ENCODE measurements around the gene HPS1. TPM values are rescaled to one million over a fixed set of nuclear protein-coding genes. Genes with fewer than 3 reads are reported as not detected.

Gene HPS1
- total RNA-seq, 2 donors from 2014 or later = 39.6 to 43.3 TPM

GRCh38 chr10:98432330-98432729 is 14.4 kb downstream of the HPS1 start:
- peaks cover 72% of the 10 kb centered on the region for H3K36me3 Mint-ChIP-seq (ENCODE audit: low read depth)
- no peaks in the 10 kb centered on the region for H3K27me3 Mint-ChIP-seq (ENCODE audit: insufficient read depth)
- 100% methylated on average over 1 of the region's 1 CpG; no CpG with 5 or more reads in 1 of the 2 experiments for WGBS, 2 experiments (ENCODE audit: insufficient coverage in 1 of 2, insufficient read length in 1 of 2)
- H3K4me1 Mint-ChIP-seq = no peaks in the 10 kb centered on the region
- no peaks in the 10 kb centered on the region for H3K4me1 ChIP-seq (ENCODE audit: control insufficient read depth, insufficient read depth, low read length)
- TF ChIP-seq CTCF (conservative IDR thresholded peaks at IDR 0.05) = no peak
- H3K9me3 Mint-ChIP-seq = peaks cover 30% of the 10 kb centered on the region
- no peak overlapping the region for H3K27ac ChIP-seq (ENCODE audit: low read depth, low read length)
- H3K9me3 ChIP-seq (ENCODE audit: control insufficient read depth, low read length) = peaks cover 35% of the 10 kb centered on the region
- peaks cover 65% of the 10 kb centered on the region for H3K36me3 ChIP-seq (ENCODE audit: control insufficient read depth, insufficient read depth, low read length)
- no peaks in the 10 kb centered on the region for H3K27me3 ChIP-seq (ENCODE audit: control insufficient read depth, insufficient read depth, low read length, poor library complexity, severe bottlenecking)
- no peak for DNase-seq
- no peak overlapping the region for H3K4me3 Mint-ChIP-seq
- no peak overlapping the region for H3K27ac Mint-ChIP-seq
- no peak overlapping the region for H3K9ac ChIP-seq (ENCODE audit: extremely low read depth, low read length, poor library complexity, severe bottlenecking)
- H3K4me3 ChIP-seq (ENCODE audit: low read length) = peak overlapping the region; percentile 8

- peaks cover 65% of the 10 kb centered on the region for H3K36me3 ChIP-seq (ENCODE audit: control insufficient read depth, insufficient read depth, low read length)
- peaks cover 35% of the 10 kb centered on the region for H3K9me3 ChIP-seq (ENCODE audit: control insufficient read depth, low read length)
- DNase-seq = no peak
- H3K9ac ChIP-seq (ENCODE audit: extremely low read depth, low read length, poor library complexity, severe bottlenecking) = no peak overlapping the region
- no peak overlapping the region for H3K4me3 ChIP-seq (ENCODE audit: low read length)
- no peak overlapping the region for H3K4me3 Mint-ChIP-seq
- no peak for TF ChIP-seq CTCF (conservative IDR thresholded peaks at IDR 0.05)
- no peaks in the 10 kb centered on the region for H3K27me3 Mint-ChIP-seq (ENCODE audit: insufficient read depth)
- H3K4me1 ChIP-seq (ENCODE audit: control insufficient read depth, insufficient read depth, low read length) = no peaks in the 10 kb centered on the region
- H3K27me3 ChIP-seq (ENCODE audit: control insufficient read depth, insufficient read depth, low read length, poor library complexity, severe bottlenecking) = no peaks in the 10 kb centered on the region
- H3K9me3 Mint-ChIP-seq = peaks cover 30% of the 10 kb centered on the region
- H3K27ac Mint-ChIP-seq = no peak overlapping the region
- 91% methylated on average over 8 of the region's 8 CpGs; no CpG with 5 or more reads in 1 of the 2 experiments for WGBS, 2 experiments (ENCODE audit: insufficient coverage in 1 of 2, insufficient read length in 1 of 2)
- no peaks in the 10 kb centered on the region for H3K4me1 Mint-ChIP-seq
- no peak overlapping the region for H3K27ac ChIP-seq (ENCODE audit: low read depth, low read length)
- H3K36me3 Mint-ChIP-seq (ENCODE audit: low read depth) = peaks cover 68% of the 10 kb centered on the region
These were observed 15.7 kb downstream of the HPS1 start for GRCh38 chr10:98431016-98431415.

- no peaks in the 10 kb centered on the region for H3K4me1 ChIP-seq (ENCODE audit: control insufficient read depth, insufficient read depth, low read length)
- no peak overlapping the region for H3K9ac ChIP-seq (ENCODE audit: extremely low read depth, low read length, poor library complexity, severe bottlenecking)
- H3K36me3 ChIP-seq (ENCODE audit: control insufficient read depth, insufficient read depth, low read length) = peaks cover 61% of the 10 kb centered on the region
- H3K27me3 ChIP-seq (ENCODE audit: control insufficient read depth, insufficient read depth, low read length, poor library complexity, severe bottlenecking) = no peaks in the 10 kb centered on the region
- Mint-ChIP-seq H3K27me3 (ENCODE audit: insufficient read depth) (no peaks in the 10 kb centered on the region), H3K36me3 (ENCODE audit: low read depth) (peaks cover 62% of the 10 kb centered on the region), H3K4me1 (no peaks in the 10 kb centered on the region), H3K9me3 (peaks cover 30% of the 10 kb centered on the region), H3K27ac (no peak overlapping the region), H3K4me3 (no peak overlapping the region)
- no peak overlapping the region for H3K27ac ChIP-seq (ENCODE audit: low read depth, low read length)
- no peak for TF ChIP-seq CTCF (conservative IDR thresholded peaks at IDR 0.05)
- H3K4me3 ChIP-seq (ENCODE audit: low read length) = no peak overlapping the region
- H3K9me3 ChIP-seq (ENCODE audit: control insufficient read depth, low read length) = peaks cover 35% of the 10 kb centered on the region
- 95 to 100% methylated on average over 2 to 8 of the region's 8 CpGs for WGBS, 2 experiments (ENCODE audit: insufficient coverage in 1 of 2, insufficient read length in 1 of 2)
- DNase-seq = no peak
These were observed 16.3 kb downstream of the HPS1 start for GRCh38 chr10:98430427-98430826.

Data from endodermal cell (in vitro differentiated cells).